ENCODE measurements around the gene FHOD3. TPM values are rescaled to one million over a fixed set of nuclear protein-coding genes. Genes with fewer than 3 reads are reported as not detected.

FHOD3 gene
- total and polyA plus RNA-seq, 2 of the 13 experiments (the other 11 are each of a cell fraction or from before 2014, with no cell fraction given): 0.07 TPM; not detected in 1

DNA sequence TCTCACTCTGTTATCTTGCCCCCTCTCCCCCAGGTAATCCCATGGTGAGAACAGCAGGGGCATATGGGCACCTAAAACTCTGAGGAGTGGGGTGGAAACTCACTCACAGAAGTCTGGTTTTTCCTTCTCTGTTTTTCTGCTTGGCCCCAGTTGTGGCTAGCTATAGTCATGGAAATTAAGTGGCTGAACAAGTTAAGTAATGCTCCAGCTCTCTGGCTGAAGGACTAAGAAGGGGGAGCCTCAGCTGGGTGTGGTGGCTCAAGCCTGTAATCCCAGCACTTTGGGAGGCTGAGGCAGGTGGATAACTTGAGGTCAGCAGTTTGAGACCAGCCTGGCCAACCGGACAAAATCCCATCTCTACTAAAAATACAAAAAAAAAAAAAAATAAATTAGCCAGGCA, 270.3 kb downstream of the FHOD3 start:
- Histone ChIP-seq H3K4me3 (replicated peaks in 1 of 3; ENCODE audit: insufficient read depth in 1 of 3, low read depth in 2 of 3, low read length in 3 of 3) (no peak overlapping the region), H3K4me2 (ENCODE audit: low read depth, low read length) (no peak overlapping the region), H3K9me3 (ENCODE audit: low read length) (no peaks in the 10 kb centered on the region), H2AFZ (ENCODE audit: low read length) (no peak overlapping the region), H3K27ac (ENCODE audit: extremely low read length, insufficient read depth, low read length) (no peak overlapping the region), H3K4me1 (ENCODE audit: insufficient read depth, low read length) (no peaks in the 10 kb centered on the region), H3K36me3 (replicated peaks in 1 of 2; ENCODE audit: control insufficient read depth in 1 of 2, insufficient read depth in 2 of 2, low read length in 2 of 2) (no peaks in the 10 kb centered on the region), H3K79me2 (ENCODE audit: insufficient read depth, low read length) (no peaks in the 10 kb centered on the region), H4K20me1 (ENCODE audit: insufficient read depth, low read length) (no peaks in the 10 kb centered on the region), H3K9ac (ENCODE audit: insufficient read depth, low read depth, low read length) (no peak overlapping the region), H3K27me3 (ENCODE audit: control insufficient read depth in 1 of 2, insufficient read depth in 2 of 2, low read length in 2 of 2) (peaks cover 0 to 17% of the 10 kb centered on the region in 2 experiments; a peak in 3 of 5 replicates)
- no TSS peak for BruUV-seq (replicated peaks)
- POLR2A ChIA-PET: no interaction called here
- TF ChIP-seq ZSCAN29 (CRISPR knock-in tag; conservative IDR thresholded peaks at IDR 0.05) (no peak), ZFP1 (CRISPR knock-in tag; IDR thresholded peaks at IDR 0.05) (no peak), XRCC5 (optimal IDR thresholded peaks at IDR 0.05; ENCODE audit: low read length) (no peak)
- CTCF ChIA-PET (ENCODE audit: low intra/inter-chr PET ratio, low total read pairs): no interaction called here
- intact Hi-C loops (cut with micrococcal nuclease; ENCODE audit: unreplicated experiment) (no loop called here), in situ Hi-C loops (cut with HindIII; ENCODE audit: extremely low pct_ligation_motif_present, low pct_unique_long_range_greater_than_20kb) (no loop called here)
- WGBS (ENCODE audit: low lambda C conversion rate): 6% methylated on average over 1 of the region's 1 CpG
- DNase-seq (ENCODE audit: low spot score): no peak
- no peak for ATAC-seq
- no peak for FAIRE-seq

DNA sequence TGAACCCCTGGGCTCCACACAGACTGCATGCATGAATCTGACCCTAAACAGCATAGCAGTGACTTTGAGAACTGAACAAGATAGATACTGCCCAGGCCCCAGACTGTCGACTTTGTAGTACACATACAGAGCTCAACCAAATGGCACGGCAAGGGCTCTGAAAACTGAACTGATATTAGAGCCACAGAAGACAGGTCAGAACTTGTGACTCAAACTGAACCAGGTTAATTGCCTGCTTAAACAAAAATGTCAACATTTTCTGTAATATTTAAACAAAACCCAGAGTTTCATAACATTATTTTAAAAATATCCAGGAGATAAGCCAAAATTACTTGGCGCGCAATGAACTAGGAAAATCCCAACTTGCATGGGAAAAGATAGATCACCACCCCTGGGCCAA, 271.0 kb downstream of the FHOD3 start:
- 51% methylated on average over 4 of the region's 4 CpGs for WGBS (ENCODE audit: low lambda C conversion rate)
- H2AFZ ChIP-seq (ENCODE audit: low read length): no peak overlapping the region
- no peak overlapping the region for H3K27ac ChIP-seq (ENCODE audit: extremely low read length, insufficient read depth, low read length)
- H4K20me1 ChIP-seq (ENCODE audit: insufficient read depth, low read length): no peaks in the 10 kb centered on the region
- no peaks in the 10 kb centered on the region for H3K4me1 ChIP-seq (ENCODE audit: insufficient read depth, low read length)
- DNase-seq (ENCODE audit: low spot score) (no peak), ATAC-seq (no peak), FAIRE-seq (no peak)
- in situ Hi-C loops (cut with HindIII; ENCODE audit: extremely low pct_ligation_motif_present, low pct_unique_long_range_greater_than_20kb) (no loop called here), intact Hi-C loops (cut with micrococcal nuclease; ENCODE audit: unreplicated experiment) (no loop called here)
- TF ChIP-seq, protein P1, sequence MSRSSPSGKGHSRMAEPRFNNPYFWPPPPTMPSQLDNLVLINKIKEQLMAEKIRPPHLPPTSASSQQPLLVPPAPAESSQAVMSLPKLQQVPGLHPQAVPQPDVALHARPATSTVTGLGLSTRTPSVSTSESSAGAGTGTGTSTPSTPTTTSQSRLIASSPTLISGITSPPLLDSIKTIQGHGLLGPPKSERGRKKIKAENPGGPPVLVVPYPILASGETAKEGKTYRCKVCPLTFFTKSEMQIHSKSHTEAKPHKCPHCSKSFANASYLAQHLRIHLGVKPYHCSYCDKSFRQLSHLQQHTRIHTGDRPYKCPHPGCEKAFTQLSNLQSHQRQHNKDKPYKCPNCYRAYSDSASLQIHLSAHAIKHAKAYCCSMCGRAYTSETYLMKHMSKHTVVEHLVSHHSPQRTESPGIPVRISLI (CRISPR knock-in tag; IDR thresholded peaks at IDR 0.05; ENCODE audit: borderline replicate concordance): no peak
- TF ChIP-seq EZH2 (conservative IDR thresholded peaks at IDR 0.05; ENCODE audit: low read depth, low read length) (no peak), YY1 (IDR thresholded peaks at IDR 0.05; ENCODE audit: insufficient read depth, insufficient replicate concordance, low read depth, low read length) (no peak), ZFYVE20 (CRISPR knock-in tag; IDR thresholded peaks at IDR 0.05; ENCODE audit: borderline replicate concordance, low read depth) (no peak), ZNF292 (CRISPR knock-in tag; IDR thresholded peaks at IDR 0.05; ENCODE audit: borderline replicate concordance, low read depth) (no peak), CHD4 (IDR thresholded peaks at IDR 0.05; ENCODE audit: borderline replicate concordance, low read length) (no peak), ZNF605 (CRISPR knock-in tag; IDR thresholded peaks at IDR 0.05) (no peak), SAFB2 (CRISPR knock-in tag; IDR thresholded peaks at IDR 0.05; ENCODE audit: borderline replicate concordance, low read depth) (no peak), BRCA1 (CRISPR knock-in tag; IDR thresholded peaks at IDR 0.05) (no peak), CEBPB (IDR thresholded peaks at IDR 0.05; ENCODE audit: borderline replicate concordance, low read depth, low read length) (no peak)
- TF ChIP-seq, protein P2, sequence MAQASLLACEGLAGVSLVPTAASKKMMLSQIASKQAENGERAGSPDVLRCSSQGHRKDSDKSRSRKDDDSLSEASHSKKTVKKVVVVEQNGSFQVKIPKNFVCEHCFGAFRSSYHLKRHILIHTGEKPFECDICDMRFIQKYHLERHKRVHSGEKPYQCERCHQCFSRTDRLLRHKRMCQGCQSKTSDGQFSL (CRISPR knock-in tag; IDR thresholded peaks at IDR 0.05): no peak
- TF ChIP-seq, protein P3, sequence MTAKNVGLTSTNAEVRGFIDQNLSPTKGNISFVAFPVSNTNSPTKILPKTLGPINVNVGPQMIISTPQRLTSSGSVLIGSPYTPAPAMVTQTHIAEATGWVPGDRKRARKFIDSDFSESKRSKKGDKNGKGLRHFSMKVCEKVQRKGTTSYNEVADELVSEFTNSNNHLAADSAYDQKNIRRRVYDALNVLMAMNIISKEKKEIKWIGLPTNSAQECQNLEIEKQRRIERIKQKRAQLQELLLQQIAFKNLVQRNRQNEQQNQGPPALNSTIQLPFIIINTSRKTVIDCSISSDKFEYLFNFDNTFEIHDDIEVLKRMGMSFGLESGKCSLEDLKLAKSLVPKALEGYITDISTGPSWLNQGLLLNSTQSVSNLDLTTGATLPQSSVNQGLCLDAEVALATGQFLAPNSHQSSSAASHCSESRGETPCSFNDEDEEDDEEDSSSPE (CRISPR knock-in tag; IDR thresholded peaks at IDR 0.05): no peak
- TF ChIP-seq, protein P4, sequence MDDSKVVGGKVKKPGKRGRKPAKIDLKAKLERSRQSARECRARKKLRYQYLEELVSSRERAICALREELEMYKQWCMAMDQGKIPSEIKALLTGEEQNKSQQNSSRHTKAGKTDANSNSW (CRISPR knock-in tag; IDR thresholded peaks at IDR 0.05; ENCODE audit: borderline replicate concordance): no peak
- TF ChIP-seq, protein P5, sequence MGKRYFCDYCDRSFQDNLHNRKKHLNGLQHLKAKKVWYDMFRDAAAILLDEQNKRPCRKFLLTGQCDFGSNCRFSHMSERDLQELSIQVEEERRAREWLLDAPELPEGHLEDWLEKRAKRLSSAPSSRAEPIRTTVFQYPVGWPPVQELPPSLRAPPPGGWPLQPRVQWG (CRISPR knock-in tag; IDR thresholded peaks at IDR 0.05; ENCODE audit: borderline replicate concordance, low read depth): no peak
- H3K9ac ChIP-seq (ENCODE audit: insufficient read depth, low read depth, low read length): no peak overlapping the region
- H3K27me3 ChIP-seq (ENCODE audit: control insufficient read depth in 1 of 2, insufficient read depth in 2 of 2, low read length in 2 of 2): peaks cover 0 to 16% of the 10 kb centered on the region in 2 experiments; a peak in 3 of 5 replicates
- H3K36me3 ChIP-seq (replicated peaks in 1 of 2; ENCODE audit: control insufficient read depth in 1 of 2, insufficient read depth in 2 of 2, low read length in 2 of 2): no peaks in the 10 kb centered on the region
- CTCF ChIA-PET (ENCODE audit: low intra/inter-chr PET ratio, low total read pairs): no interaction called here
- BruUV-seq (replicated peaks): no TSS peak
- no peak overlapping the region for H3K4me2 ChIP-seq (ENCODE audit: low read depth, low read length)
- no peaks in the 10 kb centered on the region for H3K79me2 ChIP-seq (ENCODE audit: insufficient read depth, low read length)
- POLR2A ChIA-PET: no interaction called here
- no peaks in the 10 kb centered on the region for H3K9me3 ChIP-seq (ENCODE audit: low read length)
- H3K4me3 ChIP-seq (replicated peaks in 1 of 3; ENCODE audit: insufficient read depth in 1 of 3, low read depth in 2 of 3, low read length in 3 of 3): no peak overlapping the region

Measured in HepG2 (cell line).